T follicular helper cell (primary cell): ENCODE results near the gene C17orf75.
"Not testable (repeated sequence)": the region's sequence is repeated elsewhere in the genome, so short reads cannot be mapped to it uniquely, and the experiment has no call there.

Experiments used
- DNase-seq: peaks from one replicate; pipeline ENCODE4 v3.0.0-alpha.2; 2020; ENCODE audit warnings: low read depth
- total RNA-seq, 2 experiments: gene quantifications; one replicate each; lab custom pipeline; 2026; lab: John Stamatoyannopoulos, UW

C17orf75 gene
- 19.7 to 27.2 reads per million in 2 experiments for total RNA-seq

GRCh38 chr17:32341857-32342602 lies at the start of gene C17orf75:
Gene C17orf75, minus strand, starts transcription at chr17:32342173. Its CDS starts 34 bp downstream, at chr17:32342139.
- peak; percentile 58 for DNase-seq

- DNase-seq, result no peak
Measured at GRCh38 chr17:32388613-32389459, 46.9 kb upstream of the C17orf75 start.

GRCh38 chr17:32388128-32388527 lies 46.2 kb upstream of the C17orf75 start:
- DNase-seq, result not testable (repeated sequence)

- no peak for DNase-seq
Measured at GRCh38 chr17:32386844-32387243, 44.9 kb upstream of the C17orf75 start.

GRCh38 chr17:32385971-32386370 lies 44.0 kb upstream of the C17orf75 start:
- DNase-seq, result no peak

GRCh38 chr17:32385121-32385520 lies 43.1 kb upstream of the C17orf75 start:
- DNase-seq, result no peak

- no peak for DNase-seq
Measured at GRCh38 chr17:32383926-32384434, 42.0 kb upstream of the C17orf75 start.

GRCh38 chr17:32382526-32383223 lies 40.7 kb upstream of the C17orf75 start:
- no peak for DNase-seq

- DNase-seq, result no peak
Measured at GRCh38 chr17:32370426-32370825, 28.5 kb upstream of the C17orf75 start.

GRCh38 chr17:32361270-32361669 lies 19.3 kb upstream of the C17orf75 start:
- DNase-seq, result no peak

GRCh38 chr17:32357615-32358014 lies 15.6 kb upstream of the C17orf75 start:
- DNase-seq, result no peak

GRCh38 chr17:32356750-32357149 lies 14.8 kb upstream of the C17orf75 start:
- no peak for DNase-seq

GRCh38 chr17:32356378-32356743 lies 14.4 kb upstream of the C17orf75 start:
- no peak for DNase-seq

- DNase-seq, result no peak
Measured at GRCh38 chr17:32355649-32356377, 13.8 kb upstream of the C17orf75 start.

- not testable (repeated sequence) for DNase-seq
Measured at GRCh38 chr17:32352734-32353133, 10.8 kb upstream of the C17orf75 start.

GRCh38 chr17:32350666-32351418 lies 8.9 kb upstream of the C17orf75 start:
- peak; percentile 41 for DNase-seq

GRCh38 chr17:32349854-32350665 lies 8.1 kb upstream of the C17orf75 start, which contains the start of gene ZNF207:
Gene ZNF207, plus strand, starts transcription at chr17:32350157. Its CDS starts 129 bp downstream, at chr17:32350286.
- DNase-seq, result peak; percentile 92

GRCh38 chr17:32349503-32349853 lies 7.5 kb upstream of the C17orf75 start:
- DNase-seq, result no peak

- DNase-seq, result no peak
Measured at GRCh38 chr17:32348483-32348800, 6.5 kb upstream of the C17orf75 start.
